T-helper 2 cell treated with Interferon-gamma antibody and Interleukin-4, amounts not matched to agents 5 μg/mL and 100 μg/mL, for 36 hours (primary cell): ENCODE measurements around the gene UFD1.

Source experiments
- DNase-seq: peaks from one replicate; pipeline ENCODE4 v3.0.0; 2021; ENCODE audit warnings: low spot score
- H3K27ac Mint-ChIP-seq: one replicate; pipeline ENCODE4 v1.8.0; 2021; ENCODE audit warnings: mild to moderate bottlenecking, mixed read lengths
- H3K27me3 Mint-ChIP-seq: one replicate; pipeline ENCODE4 v1.8.0; 2021; ENCODE audit warnings: low read depth, mixed read lengths
- H3K36me3 Mint-ChIP-seq: one replicate; pipeline ENCODE4 v1.8.0; 2021; ENCODE audit warnings: low read depth, mixed read lengths
- H3K4me1 Mint-ChIP-seq: one replicate; pipeline ENCODE4 v1.8.0; 2021; ENCODE audit warnings: low read depth, mixed read lengths
- H3K4me3 Mint-ChIP-seq: one replicate; pipeline ENCODE4 v1.8.0; 2022; ENCODE audit warnings: mild to moderate bottlenecking, moderate library complexity, mixed read lengths
- H3K9me3 Mint-ChIP-seq: one replicate; pipeline ENCODE4 v1.8.0; 2021; ENCODE audit warnings: mixed read lengths

The UFD1 gene

DNA sequence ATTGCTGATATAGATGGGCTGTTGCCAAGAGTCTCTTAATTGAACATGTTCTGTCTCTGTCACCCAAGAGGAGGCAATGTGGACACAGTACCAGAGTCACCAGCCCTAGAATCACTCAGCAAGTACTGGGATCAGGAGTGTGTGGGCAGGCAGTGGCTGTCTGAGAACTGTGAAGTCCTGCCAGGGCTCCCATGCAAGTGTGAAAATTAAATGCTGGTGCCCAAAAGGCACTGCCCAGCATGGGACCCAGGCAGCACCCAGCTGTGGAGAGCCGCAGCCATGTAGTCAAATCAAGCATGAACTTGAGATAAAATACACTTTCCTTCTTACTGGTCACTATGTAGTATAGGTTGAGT, 67.3 kb downstream of the UFD1 start:
- Mint-ChIP-seq H3K27ac (no peak overlapping the region), H3K27me3 (no peaks in the 10 kb centered on the region), H3K36me3 (peaks cover 32% of the 10 kb centered on the region), H3K4me1 (peaks cover 14% of the 10 kb centered on the region), H3K9me3 (no peaks in the 10 kb centered on the region), H3K4me3 (no peak overlapping the region)
- DNase-seq = no peak

DNA sequence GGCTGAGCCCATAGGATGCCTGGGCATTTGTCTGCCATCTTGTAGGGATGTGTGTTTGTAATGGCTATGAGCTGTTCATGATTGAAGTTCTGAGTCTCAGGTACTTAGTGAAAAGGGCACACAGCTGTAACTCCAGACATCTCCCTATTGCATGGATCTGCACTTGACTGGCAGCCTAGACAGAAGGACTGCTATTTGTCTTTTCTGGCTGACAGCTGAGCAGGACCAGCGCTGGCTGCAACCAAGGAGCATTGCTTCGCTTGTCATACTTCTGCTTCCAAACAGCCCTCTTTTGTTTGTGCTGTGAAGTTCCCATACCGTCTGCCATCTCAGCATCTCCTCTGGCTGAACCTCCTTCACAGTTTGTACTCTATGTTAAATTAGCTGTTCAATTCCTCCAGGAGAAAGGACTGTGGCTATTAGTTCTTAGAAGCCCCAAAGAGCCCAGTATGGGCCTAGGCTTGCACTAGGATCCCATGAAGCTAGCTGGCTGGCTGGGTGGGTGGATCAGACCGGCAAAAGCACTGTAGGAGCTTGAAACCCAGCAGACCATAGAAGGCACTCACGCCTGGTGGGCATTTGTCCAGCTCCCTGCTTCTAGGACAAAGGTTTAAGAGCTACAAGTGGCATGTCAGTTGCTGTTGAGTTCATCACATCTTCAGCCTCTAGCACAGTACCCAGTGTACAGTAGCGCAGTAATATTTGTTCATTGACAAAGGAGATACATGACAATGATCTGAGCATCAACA, 67.9 kb downstream of the UFD1 start:
- H3K27ac Mint-ChIP-seq = no peak overlapping the region
- no peaks in the 10 kb centered on the region for H3K9me3 Mint-ChIP-seq
- H3K4me1 Mint-ChIP-seq = peaks cover 14% of the 10 kb centered on the region
- no peaks in the 10 kb centered on the region for H3K27me3 Mint-ChIP-seq
- H3K36me3 Mint-ChIP-seq = peaks cover 28% of the 10 kb centered on the region
- no peak overlapping the region for H3K4me3 Mint-ChIP-seq
- DNase-seq = no peak

DNA sequence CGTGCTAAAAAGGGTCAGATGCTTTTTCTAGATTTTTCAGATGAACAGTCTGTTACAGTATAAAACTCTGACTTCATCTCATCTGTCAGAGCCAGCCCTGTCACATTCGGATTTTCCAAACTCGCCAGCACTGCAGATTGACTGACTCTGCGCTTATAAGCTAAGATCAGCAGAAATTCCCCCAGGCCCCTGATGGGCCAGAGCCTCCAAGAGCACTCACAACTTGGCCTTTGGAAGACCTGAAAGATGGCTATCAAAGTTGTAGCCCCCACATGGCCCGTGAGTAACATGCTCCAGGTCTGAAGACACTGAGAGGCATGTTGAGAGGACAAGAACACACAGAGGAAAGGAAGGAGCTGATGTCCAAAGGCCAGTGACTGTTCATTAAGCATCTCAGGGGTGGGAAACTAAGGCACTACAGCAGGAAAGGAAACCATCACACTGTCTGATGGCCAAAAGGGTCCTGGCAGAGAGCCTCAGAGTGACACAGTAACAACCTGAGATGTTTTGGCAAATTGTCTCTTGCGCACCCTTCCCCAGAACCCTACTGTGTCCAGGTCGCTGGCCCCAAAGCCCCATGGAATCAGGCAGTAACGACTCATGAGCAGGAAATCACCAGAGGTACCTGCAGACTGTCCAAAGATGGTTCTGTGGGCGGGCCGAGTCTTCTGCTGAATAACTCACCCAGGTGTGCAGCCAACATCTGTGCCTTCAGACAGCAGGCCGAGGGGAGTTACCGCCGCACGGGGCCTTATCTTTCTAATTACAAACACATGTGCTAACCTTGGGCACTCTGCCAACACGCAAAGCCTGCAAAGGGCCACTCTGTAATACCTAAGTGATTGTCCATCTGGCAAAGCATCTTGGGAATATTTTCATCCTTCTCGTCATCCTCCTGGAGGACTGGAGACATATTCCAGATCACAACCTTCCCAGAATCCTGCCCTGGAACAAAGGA, 71.1 kb downstream of the UFD1 start:
- H3K4me1 Mint-ChIP-seq = peaks cover 7% of the 10 kb centered on the region
- H3K9me3 Mint-ChIP-seq = no peaks in the 10 kb centered on the region
- H3K4me3 Mint-ChIP-seq = no peak overlapping the region
- H3K36me3 Mint-ChIP-seq = peaks cover 41% of the 10 kb centered on the region
- H3K27ac Mint-ChIP-seq = no peak overlapping the region
- no peaks in the 10 kb centered on the region for H3K27me3 Mint-ChIP-seq
- DNase-seq = no peak

DNA sequence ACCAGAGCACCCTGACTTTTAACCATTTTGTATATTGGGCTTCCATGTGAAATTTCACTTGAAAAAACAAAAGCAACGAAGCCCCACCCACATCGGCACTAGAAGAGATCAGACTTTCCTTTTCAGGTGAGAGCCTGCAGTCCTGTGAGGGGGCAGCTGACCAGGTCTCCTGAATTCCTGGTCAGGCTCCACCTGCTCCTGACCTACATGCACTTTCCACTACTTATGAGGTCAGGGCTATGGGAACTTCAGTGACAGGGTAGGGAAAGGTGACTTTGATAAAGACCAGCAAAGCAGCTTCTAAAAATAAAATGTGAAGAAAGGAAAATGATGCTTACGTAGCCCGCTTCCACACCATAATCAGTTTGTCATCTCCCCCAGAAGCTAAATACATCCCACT, 72.1 kb downstream of the UFD1 start:
- Mint-ChIP-seq H3K4me3 (no peak overlapping the region), H3K36me3 (peaks cover 43% of the 10 kb centered on the region), H3K4me1 (peaks cover 2% of the 10 kb centered on the region), H3K27ac (no peak overlapping the region), H3K9me3 (no peaks in the 10 kb centered on the region), H3K27me3 (no peaks in the 10 kb centered on the region)
- DNase-seq = no peak

DNA sequence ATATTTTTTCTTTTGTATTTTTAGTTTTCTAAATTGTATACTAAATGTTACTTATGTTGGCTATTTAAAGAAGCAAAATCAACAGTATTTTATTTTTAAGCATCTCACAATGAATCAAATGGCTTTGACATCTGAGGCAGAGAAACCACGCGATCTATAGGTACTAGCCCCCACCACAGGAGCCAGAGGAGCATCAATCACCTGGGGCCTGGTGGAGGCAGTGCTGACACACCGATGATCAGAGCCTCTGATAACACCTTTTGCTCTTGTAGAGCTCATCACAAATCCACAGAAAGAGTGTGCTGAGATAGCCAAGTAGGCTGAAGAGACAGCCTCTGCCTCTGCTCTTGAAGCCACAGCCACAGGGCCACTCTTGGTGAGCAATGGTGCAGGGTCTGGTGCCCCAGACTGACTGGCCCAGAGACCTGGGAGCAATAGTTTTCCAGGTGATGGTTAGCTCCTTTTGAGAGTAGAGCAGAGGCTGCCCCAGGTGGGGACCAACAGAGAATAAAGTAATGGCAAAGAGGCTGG, 72.6 kb downstream of the UFD1 start:
- Mint-ChIP-seq H3K27ac (no peak overlapping the region), H3K4me1 (peaks cover 2% of the 10 kb centered on the region), H3K4me3 (no peak overlapping the region), H3K27me3 (no peaks in the 10 kb centered on the region), H3K36me3 (peaks cover 43% of the 10 kb centered on the region), H3K9me3 (no peaks in the 10 kb centered on the region)
- no peak for DNase-seq

DNA sequence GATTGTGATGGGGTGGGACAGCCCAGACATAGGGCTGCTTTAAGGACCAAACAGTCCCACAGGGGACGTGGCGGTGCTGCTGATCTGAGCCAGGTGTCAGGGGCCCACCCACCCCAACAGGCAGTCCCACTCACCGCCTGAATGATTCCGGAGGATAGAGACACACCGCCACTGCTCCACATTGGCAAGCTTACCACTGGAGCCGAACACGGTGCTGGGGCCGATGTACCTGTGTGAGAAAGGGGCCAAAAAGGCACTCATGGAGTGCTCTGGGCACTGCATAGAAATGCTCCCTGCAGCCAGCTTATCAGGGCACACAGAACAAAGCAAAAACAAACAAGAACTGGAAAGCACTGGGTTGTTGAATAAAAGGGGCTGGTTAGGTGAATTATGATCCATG, 73.3 kb downstream of the UFD1 start:
- Mint-ChIP-seq H3K4me1 (peaks cover 2% of the 10 kb centered on the region), H3K36me3 (peaks cover 45% of the 10 kb centered on the region), H3K9me3 (no peaks in the 10 kb centered on the region), H3K4me3 (no peak overlapping the region), H3K27me3 (no peaks in the 10 kb centered on the region), H3K27ac (no peak overlapping the region)
- DNase-seq = no peak

DNA sequence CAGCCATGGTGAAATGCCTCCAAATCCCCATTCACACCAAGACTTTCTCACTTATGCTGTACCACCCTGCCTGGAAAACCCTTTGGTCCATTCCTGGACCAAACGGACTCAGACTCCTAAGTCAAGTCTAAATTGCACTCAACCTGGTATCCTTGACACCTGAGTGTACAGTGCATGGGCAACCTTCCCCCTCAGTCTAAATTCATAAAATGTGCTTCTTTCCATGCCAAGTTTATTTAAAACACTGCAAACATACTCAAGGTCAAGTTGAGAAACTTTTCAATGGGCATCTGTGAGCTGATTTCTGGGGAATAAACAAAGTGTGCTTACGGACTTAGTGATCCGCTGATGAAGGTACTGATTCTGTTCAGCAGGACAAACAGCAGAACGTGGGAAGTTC, 73.9 kb downstream of the UFD1 start:
- Mint-ChIP-seq H3K9me3 (no peaks in the 10 kb centered on the region), H3K27me3 (no peaks in the 10 kb centered on the region), H3K4me3 (no peak overlapping the region), H3K27ac (no peak overlapping the region), H3K36me3 (peaks cover 49% of the 10 kb centered on the region), H3K4me1 (peaks cover 2% of the 10 kb centered on the region)
- DNase-seq = no peak

DNA sequence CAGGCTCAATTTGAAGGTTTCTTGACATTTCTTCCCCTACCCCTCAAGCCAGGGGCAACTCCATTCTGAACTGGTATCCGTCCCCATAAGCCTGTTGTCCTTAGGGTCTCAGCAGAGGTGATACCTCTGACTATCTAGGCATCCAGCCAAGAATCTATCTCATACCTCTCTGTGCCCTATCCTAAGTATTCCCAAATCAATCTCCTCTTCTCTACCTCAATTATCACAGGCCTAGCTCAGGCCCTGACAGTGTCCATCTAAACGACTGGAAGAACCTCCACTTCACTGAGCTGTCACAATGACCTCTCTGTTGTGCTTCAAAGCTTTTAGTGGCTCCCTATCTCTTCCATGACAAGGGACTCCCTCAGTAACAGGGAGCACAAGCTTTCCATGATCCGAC, 74.3 kb downstream of the UFD1 start:
- no peak overlapping the region for H3K4me3 Mint-ChIP-seq
- H3K4me1 Mint-ChIP-seq = peaks cover 2% of the 10 kb centered on the region
- DNase-seq = no peak
- H3K9me3 Mint-ChIP-seq = no peaks in the 10 kb centered on the region
- no peaks in the 10 kb centered on the region for H3K27me3 Mint-ChIP-seq
- no peak overlapping the region for H3K27ac Mint-ChIP-seq
- peaks cover 45% of the 10 kb centered on the region for H3K36me3 Mint-ChIP-seq

DNA sequence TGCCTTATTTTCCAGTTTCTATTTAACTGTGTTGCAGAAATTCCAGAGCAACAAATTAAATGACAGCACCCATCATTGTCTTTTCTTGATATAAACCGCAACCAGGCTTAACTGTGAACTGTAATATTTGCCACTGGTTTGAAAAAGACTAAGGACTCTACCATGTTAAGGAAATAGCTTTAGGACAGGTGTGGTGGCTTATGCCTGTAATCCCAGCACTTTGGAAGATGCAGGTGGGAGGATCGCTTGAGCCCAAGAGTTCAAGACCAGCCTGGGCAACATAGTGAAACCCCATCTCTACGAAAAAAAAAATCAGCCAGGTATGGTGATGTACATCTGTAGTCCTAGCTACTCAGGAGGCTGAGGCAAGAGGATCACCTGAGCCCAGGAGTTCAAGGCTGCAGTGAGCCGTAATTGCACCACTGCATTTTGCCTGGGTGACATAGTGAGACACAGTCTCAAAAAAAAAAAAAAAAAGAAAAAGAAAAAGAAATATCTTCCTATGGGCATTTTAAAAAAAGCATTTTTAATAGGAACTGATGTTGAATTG, 76.3 kb downstream of the UFD1 start:
- Mint-ChIP-seq H3K27ac (no peak overlapping the region), H3K36me3 (peaks cover 45% of the 10 kb centered on the region), H3K4me1 (peaks cover 2% of the 10 kb centered on the region), H3K27me3 (no peaks in the 10 kb centered on the region), H3K9me3 (no peaks in the 10 kb centered on the region), H3K4me3 (no peak overlapping the region)
- DNase-seq = no peak

DNA sequence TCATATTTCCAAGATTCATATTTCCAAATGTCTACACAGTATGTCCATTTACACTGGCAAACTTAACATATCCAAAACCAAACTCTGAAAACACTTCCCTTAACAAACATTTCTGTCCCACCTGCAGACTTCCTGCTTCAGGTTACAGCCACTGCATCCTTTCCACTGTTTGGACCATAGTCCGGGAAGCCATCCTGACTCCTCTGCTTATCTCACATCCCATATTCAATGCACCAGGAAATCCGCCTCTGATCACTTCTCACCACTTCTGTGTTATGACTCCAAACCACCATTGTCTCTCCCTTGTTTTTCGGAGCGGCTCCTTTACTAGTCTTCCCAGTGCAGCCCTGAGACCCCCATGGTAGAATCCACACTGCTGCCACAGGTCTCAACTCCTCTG, 77.5 kb downstream of the UFD1 start:
- Mint-ChIP-seq H3K4me3 (no peak overlapping the region), H3K36me3 (peaks cover 41% of the 10 kb centered on the region), H3K4me1 (no peaks in the 10 kb centered on the region), H3K9me3 (no peaks in the 10 kb centered on the region), H3K27me3 (no peaks in the 10 kb centered on the region), H3K27ac (no peak overlapping the region)
- no peak for DNase-seq

DNA sequence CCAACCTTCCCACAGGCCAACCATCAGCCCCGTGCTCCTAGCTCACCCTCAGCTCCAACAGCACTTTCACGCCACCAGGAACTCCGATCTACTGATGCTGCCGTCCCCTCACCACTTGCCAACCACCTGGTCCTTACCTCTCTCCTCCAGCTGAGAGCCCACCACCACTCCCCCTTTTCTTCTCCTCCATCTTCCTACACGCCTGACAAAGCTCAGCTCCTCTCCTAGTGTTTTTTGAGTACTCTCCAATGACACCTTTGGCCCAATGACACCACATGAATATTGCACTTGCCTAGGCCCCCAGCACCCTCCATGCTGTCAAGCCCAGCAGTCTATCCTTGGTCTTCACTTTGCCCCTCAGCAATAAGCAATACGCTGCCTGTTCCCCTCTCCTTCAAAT, 78.1 kb downstream of the UFD1 start:
- DNase-seq = no peak
- no peak overlapping the region for H3K27ac Mint-ChIP-seq
- H3K4me3 Mint-ChIP-seq = no peak overlapping the region
- H3K36me3 Mint-ChIP-seq = peaks cover 40% of the 10 kb centered on the region
- no peaks in the 10 kb centered on the region for H3K9me3 Mint-ChIP-seq
- H3K4me1 Mint-ChIP-seq = no peaks in the 10 kb centered on the region
- H3K27me3 Mint-ChIP-seq = no peaks in the 10 kb centered on the region
